Measurements from ENCODE around the gene IGF2BP3.

IGF2BP3 gene

GRCh38 chr7:23268167-23268566 lies 202.1 kb downstream of the IGF2BP3 start:
- DNase-seq = no peak

- no peak for DNase-seq
Measured at GRCh38 chr7:23267357-23267756, 202.9 kb downstream of the IGF2BP3 start.

GRCh38 chr7:23266918-23267317 lies 203.4 kb downstream of the IGF2BP3 start:
- no peak for DNase-seq

- no peak for DNase-seq
Measured at GRCh38 chr7:23264916-23265458, 205.3 kb downstream of the IGF2BP3 start.

- DNase-seq = peak in 25 of 56 donors; percentile 4 to 71 (median 21)
Measured at GRCh38 chr7:23261843-23262452, 208.3 kb downstream of the IGF2BP3 start.

- DNase-seq = no peak
Measured at GRCh38 chr7:23260371-23260770, 209.9 kb downstream of the IGF2BP3 start.

All from nucleus accumbens (tissue), 56 donors.